ENCODE results near the gene CDK5. TPM values are rescaled to one million over a fixed set of nuclear protein-coding genes. Genes with fewer than 3 reads are reported as not detected.

Gene CDK5
- total and polyA plus RNA-seq, 10 of the 15 experiments (the other 5 are each of a cell fraction or from before 2014, with no cell fraction given) = 1.5 to 33.4 (median 21.6) TPM

DNA sequence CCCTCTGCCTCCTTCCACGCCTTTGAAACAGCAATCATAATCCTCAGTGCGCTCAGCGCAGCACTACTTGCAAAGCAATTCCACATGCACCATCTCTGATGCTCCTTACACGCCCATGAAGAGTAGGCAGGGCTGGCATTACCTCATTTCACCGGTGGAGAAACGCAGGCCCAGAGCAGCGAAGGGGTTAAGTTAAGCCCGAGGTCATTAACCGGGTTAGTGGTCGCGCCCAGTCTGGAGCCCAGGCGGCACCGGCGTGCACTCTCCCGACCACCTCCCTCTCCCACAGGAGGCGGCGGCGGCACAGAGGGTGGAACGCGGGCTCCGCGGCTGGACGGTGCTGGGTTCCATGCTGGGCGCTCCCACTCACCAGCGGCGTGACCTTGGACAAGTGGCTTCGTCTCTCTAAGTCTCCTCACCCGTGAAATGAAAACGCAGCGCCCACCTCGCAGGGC, 22.4 kb upstream of the CDK5 start:
- FAIRE-seq (no peak), ATAC-seq (peak; percentile 9), DNase-seq (ENCODE audit: low read depth, low spot score) (no peak)
- Histone ChIP-seq H3K9ac (ENCODE audit: control insufficient read depth, insufficient read depth, low read length) (peak overlapping the region; percentile 96), H3K27ac (ENCODE audit: control insufficient read depth, insufficient read depth) (peak overlapping the region; percentile 90), H3K27me3 (replicated peaks in 1 of 2; ENCODE audit: control insufficient read depth in 2 of 2, insufficient read depth in 2 of 2, low read length in 1 of 2) (no peaks in the 10 kb centered on the region), H3K4me1 (ENCODE audit: control insufficient read depth, insufficient read depth, low read length) (peaks cover 26% of the 10 kb centered on the region), H3K36me3 (ENCODE audit: control insufficient read depth in 2 of 2, insufficient read depth in 2 of 2, low read length in 1 of 2) (peaks cover 0 to 14% of the 10 kb centered on the region in 2 experiments; a peak in 2 of 4 replicates), H3K4me2 (ENCODE audit: control insufficient read depth, insufficient read depth) (peak overlapping the region; percentile 100), H3K4me3 (peak overlapping the region; percentile 83), H4K20me1 (ENCODE audit: control insufficient read depth, insufficient read depth) (no peaks in the 10 kb centered on the region; the same call in 1 of the 2 replicates), H3K9me3 (replicated peaks; ENCODE audit: control insufficient read depth, insufficient read depth, low read length) (no peaks in the 10 kb centered on the region), H3K79me2 (ENCODE audit: control insufficient read depth, insufficient read depth, low read length) (peaks cover 39% of the 10 kb centered on the region), H2AFZ (ENCODE audit: control insufficient read depth, low read depth, low read length) (peak overlapping the region; percentile 75)
- in situ Hi-C loops (cut with MboI) (no loop called here), intact Hi-C loops (cut with micrococcal nuclease; ENCODE audit: unreplicated experiment) (loop anchor here (1.0 kb wide), 1 partner anchor 22 kb away; no protein-coding TSS in a partner anchor)
- TF ChIP-seq SMAD5 (IDR thresholded peaks at IDR 0.05; ENCODE audit: low read depth) = no peak
- TF ChIP-seq RFX5 (IDR thresholded peaks at IDR 0.05; ENCODE audit: low read depth, low read length) = no peak
- TF ChIP-seq CBX5 (IDR thresholded peaks at IDR 0.05; ENCODE audit: low read depth) = no peak
- TF ChIP-seq CBFB (IDR thresholded peaks at IDR 0.05; ENCODE audit: low read depth) = 0 out of 2 replicates have a peak, but pooled peaks have one; percentile 2
- no peak for TF ChIP-seq STAT1 (conservative IDR thresholded peaks at IDR 0.05)
- TF ChIP-seq SIN3A (IDR thresholded peaks at IDR 0.05; ENCODE audit: low read depth, low read length) = no peak
- ChIA-PET CTCF (interaction anchor here (0.8 kb wide), 1 partner anchor 21 kb away, joined by 3 read pairs; the partner anchor contains the start of gene SLC4A2), RAD21 (ENCODE audit: unreplicated experiment) (interaction anchor here (1.0 kb wide), 1 partner anchor 52 kb away, joined by 3 read pairs; the partner anchor contains the start of gene ABCB8), POLR2A (interaction anchor here (1.0 kb wide), 2 partner anchors 10 to 52 kb away, joined by 3 to 7 read pairs; partner anchors contain the start of gene ABCB8), SMC1A (ENCODE audit: uncharacterized antibody, unreplicated experiment) (interaction anchor here (0.8 kb wide), 2 partner anchors 12 to 32 kb away, joined by 3 read pairs; no protein-coding TSS in a partner anchor)
- BruUV-seq (replicated peaks) = TSS peak; percentile 70
- 6% methylated on average over 31 of the region's 31 CpGs for WGBS (ENCODE audit: insufficient coverage, insufficient replicate concordance, low lambda C conversion rate, missing lambda C conversion rate)

DNA sequence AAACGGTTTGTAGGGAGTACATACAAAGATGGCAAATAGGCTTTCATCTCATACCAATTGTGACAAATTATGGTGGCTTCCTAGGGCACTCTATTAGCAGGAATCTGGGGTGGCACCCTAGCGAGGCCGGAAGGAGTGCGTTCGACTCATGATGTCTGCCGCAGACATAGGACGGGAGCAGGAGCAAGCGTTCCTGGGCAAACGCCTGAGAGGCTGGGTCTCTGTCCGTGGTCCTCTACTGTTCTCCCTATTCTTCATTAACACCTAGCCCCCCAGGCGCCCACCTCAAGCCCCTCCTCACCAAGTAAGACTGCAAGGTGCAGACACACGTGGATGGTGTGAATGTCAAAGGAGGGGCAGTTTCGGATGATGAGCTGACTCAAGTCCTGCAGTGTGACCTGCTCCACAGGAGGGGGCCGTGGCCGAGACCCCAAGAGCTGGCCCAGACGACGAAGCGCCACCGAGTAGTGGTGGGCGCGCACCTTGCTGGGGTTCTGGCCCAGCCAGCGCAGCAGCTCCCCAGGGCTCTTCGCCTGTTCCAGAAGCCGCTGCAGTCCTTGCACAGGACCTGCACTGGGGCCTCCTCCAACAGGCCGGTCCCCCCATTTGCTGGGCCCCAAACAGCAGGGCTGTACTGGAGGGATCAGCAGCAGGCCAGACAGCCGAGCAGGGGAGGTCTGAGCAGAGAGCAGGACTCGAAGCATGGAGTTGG, 21.7 kb upstream of the CDK5 start:
- ChIA-PET RAD21 (ENCODE audit: unreplicated experiment) (no interaction called here), POLR2A (no interaction called here), CTCF (no interaction called here), SMC1A (ENCODE audit: uncharacterized antibody, unreplicated experiment) (no interaction called here)
- H3K36me3 ChIP-seq (ENCODE audit: control insufficient read depth in 2 of 2, insufficient read depth in 2 of 2, low read length in 1 of 2) = peaks cover 0 to 15% of the 10 kb centered on the region in 2 experiments; a peak in 3 of 4 replicates
- no peaks in the 10 kb centered on the region for H3K9me3 ChIP-seq (replicated peaks; ENCODE audit: control insufficient read depth, insufficient read depth, low read length)
- H4K20me1 ChIP-seq (ENCODE audit: control insufficient read depth, insufficient read depth) = no peaks in the 10 kb centered on the region; the same call in 1 of the 2 replicates
- DNase-seq (ENCODE audit: low read depth, low spot score) (no peak), FAIRE-seq (no peak), ATAC-seq (no peak)
- peak overlapping the region; percentile 83 for H3K4me3 ChIP-seq
- H3K27ac ChIP-seq (ENCODE audit: control insufficient read depth, insufficient read depth) = peak overlapping the region; percentile 90; the same call in 1 of the 2 replicates
- 92% methylated on average over 21 of the region's 27 CpGs for WGBS (ENCODE audit: insufficient coverage, insufficient replicate concordance, low lambda C conversion rate, missing lambda C conversion rate)
- peak overlapping the region; percentile 96 for H3K9ac ChIP-seq (ENCODE audit: control insufficient read depth, insufficient read depth, low read length)
- intact Hi-C loops (cut with micrococcal nuclease; ENCODE audit: unreplicated experiment) = no loop called here
- no peaks in the 10 kb centered on the region for H3K27me3 ChIP-seq (replicated peaks in 1 of 2; ENCODE audit: control insufficient read depth in 2 of 2, insufficient read depth in 2 of 2, low read length in 1 of 2)
- in situ Hi-C loops (cut with MboI) = no loop called here
- H2AFZ ChIP-seq (ENCODE audit: control insufficient read depth, low read depth, low read length) = no peak overlapping the region
- H3K4me1 ChIP-seq (ENCODE audit: control insufficient read depth, insufficient read depth, low read length) = peaks cover 23% of the 10 kb centered on the region
- BruUV-seq (replicated peaks) = no TSS peak
- peak overlapping the region; percentile 100 for H3K4me2 ChIP-seq (ENCODE audit: control insufficient read depth, insufficient read depth)
- peaks cover 39% of the 10 kb centered on the region for H3K79me2 ChIP-seq (ENCODE audit: control insufficient read depth, insufficient read depth, low read length)
- no peak for TF ChIP-seq MEF2B (IDR thresholded peaks at IDR 0.05; ENCODE audit: partially characterized antibody, poor library complexity, severe bottlenecking)
- no peak for TF ChIP-seq BACH1 (IDR thresholded peaks at IDR 0.05; ENCODE audit: borderline replicate concordance)
- no peak for TF ChIP-seq CEBPZ (IDR thresholded peaks at IDR 0.05; ENCODE audit: low read depth, low read length)
- TF ChIP-seq PBX3 (IDR thresholded peaks at IDR 0.05; ENCODE audit: insufficient replicate concordance, low read depth, low read length) = no peak
- TF ChIP-seq NR2C2 (IDR thresholded peaks at IDR 0.05; ENCODE audit: borderline replicate concordance, control insufficient read depth, insufficient read length, low read depth) = no peak
- no peak for TF ChIP-seq ASH2L (IDR thresholded peaks at IDR 0.05; ENCODE audit: borderline replicate concordance, low read depth)
